ENCODE results near the gene TAF11.
"Not testable (repeated sequence)": the region's sequence is repeated elsewhere in the genome, so short reads cannot be mapped to it uniquely, and the experiment has no call there.

Gene TAF11

GRCh38 chr6:34866509-34866908 lies 21.3 kb downstream of the TAF11 start:
- DNase-seq (ENCODE audit: low read depth in 2 of 2) = no peak

- no peak for DNase-seq (ENCODE audit: low read depth in 2 of 2)
These were observed 22.7 kb downstream of the TAF11 start for GRCh38 chr6:34865107-34865506.

DNA sequence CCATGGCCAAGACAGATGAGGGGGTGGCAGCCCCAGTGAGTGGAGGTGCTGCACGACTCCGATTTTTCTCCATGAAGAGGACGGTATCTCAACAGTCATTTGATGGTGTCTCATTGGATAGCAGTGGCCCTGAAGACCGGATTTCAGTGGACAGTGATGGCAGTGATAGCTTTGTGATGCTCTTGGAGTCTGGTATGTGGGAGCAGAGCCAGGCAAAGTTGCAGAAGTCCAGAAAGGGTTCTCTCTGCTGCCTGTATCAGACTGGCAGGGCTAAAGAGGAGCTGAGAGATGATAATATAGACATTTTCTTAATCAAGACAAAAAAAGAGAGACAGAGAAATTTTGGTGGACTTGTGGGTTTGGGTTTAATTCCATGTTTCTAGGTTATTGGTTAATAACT lies 23.8 kb downstream of the TAF11 start:
- no peak for DNase-seq (ENCODE audit: low read depth in 2 of 2)

DNA sequence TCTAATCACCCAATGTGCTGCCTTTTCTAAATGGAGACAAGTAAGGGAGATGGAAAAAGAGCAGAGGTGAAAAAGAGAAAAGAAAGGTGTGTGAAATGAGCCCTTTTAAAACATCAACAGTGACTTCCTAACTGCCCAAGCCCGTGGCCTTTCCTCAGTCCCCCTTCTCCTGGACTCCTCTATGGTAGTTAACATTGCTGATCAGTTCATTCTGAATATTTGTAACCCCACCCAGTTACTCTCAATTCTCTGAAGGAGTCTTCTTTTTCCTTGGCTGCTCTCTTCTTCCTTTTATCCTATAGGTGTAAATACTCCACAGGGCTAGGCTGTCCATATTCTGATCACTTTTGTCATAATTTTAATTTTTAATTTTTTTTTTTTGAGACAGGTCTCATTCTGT lies 27.1 kb downstream of the TAF11 start:
- DNase-seq (ENCODE audit: low read depth in 2 of 2) = no peak

DNA sequence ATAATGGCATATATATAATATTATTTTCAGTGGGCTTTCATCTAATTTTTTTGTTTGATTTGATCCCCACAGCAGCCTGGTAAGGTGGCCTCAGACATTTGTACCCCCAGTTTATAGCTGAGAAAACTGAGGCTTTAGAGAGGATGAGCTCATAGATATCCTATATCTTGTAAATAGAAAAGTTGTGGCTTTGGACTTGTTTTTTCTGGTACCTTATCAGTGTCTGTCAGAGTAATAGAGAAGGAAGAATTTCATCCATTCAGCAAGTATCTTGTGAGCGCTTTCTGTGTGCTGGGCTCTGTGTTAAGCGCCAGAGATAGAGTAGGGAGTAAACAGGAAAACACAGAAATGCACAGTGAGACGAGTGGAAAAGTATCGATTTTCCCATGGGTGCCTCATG lies 27.9 kb downstream of the TAF11 start:
- DNase-seq (ENCODE audit: low read depth in 2 of 2) = no peak

- no peak for DNase-seq (ENCODE audit: low read depth in 2 of 2)
These were observed 29.2 kb downstream of the TAF11 start for GRCh38 chr6:34858681-34859080.

- no peak for DNase-seq (ENCODE audit: low read depth in 2 of 2)
These were observed 32.4 kb downstream of the TAF11 start for GRCh38 chr6:34855463-34855862.

GRCh38 chr6:34852406-34853085 lies 35.3 kb downstream of the TAF11 start:
- DNase-seq (ENCODE audit: low read depth in 2 of 2) = no peak

DNA sequence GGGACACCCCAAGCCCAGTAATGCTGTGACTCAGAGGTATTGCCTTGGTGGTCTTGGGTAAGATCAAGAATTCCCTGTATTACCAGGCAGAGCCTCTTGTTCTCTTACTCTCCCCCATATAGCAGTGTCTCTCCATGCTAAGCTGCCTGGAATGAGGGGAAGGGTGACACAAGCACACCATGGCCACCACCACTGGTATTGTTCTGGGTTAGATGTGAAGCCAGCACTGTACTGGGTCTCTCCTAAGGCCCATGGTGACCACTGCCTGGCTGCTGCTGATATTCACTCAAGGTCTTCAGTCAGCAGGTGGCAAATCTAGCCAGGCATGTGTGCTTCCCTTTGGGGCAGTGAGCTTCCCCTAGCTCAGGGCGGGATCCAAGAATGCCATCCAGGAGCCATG lies 36.5 kb downstream of the TAF11 start:
- no peak for DNase-seq (ENCODE audit: low read depth in 2 of 2)

DNA sequence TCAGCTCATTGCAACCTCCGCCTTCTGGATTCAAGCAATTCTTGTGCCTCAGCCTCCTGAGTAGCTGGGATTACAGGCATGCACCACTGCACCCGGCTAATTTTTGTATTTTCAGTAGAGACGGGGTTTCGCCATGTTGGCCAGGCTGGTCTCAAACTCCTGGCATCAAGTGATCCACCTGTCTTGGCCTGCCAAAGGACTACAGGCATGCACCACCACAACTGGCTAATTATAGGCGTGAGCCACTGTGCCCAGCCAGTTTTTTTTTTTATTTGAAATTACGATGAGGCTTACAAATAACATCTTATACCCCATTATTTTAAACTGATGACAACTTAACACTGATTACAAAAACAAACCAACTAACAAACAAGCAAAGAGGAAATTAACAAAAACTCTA lies 38.8 kb downstream of the TAF11 start:
- not testable (repeated sequence) for DNase-seq (ENCODE audit: low read depth in 2 of 2)

- no peak for DNase-seq (ENCODE audit: low read depth in 2 of 2)
These were observed 48.0 kb downstream of the TAF11 start for GRCh38 chr6:34839666-34840352.

DNA sequence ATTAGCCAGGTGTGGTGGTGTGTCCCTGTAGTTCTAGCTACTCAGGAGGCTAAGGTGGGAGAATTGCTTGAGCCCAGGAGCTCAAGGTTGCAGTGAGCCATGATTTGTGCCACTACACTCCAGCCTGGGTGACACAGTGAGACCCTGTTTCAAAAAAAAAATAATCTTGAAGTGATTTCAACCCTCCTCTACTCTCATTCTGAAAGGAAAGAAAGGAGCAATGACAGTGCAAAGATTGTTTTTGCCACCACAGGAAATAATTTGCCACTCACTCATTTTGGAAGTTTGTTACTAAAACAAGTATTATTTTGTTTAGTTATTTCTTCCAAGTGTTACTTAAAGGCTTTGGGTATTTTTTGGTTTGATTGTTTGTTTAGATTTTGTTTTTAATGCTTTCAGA lies 50.3 kb downstream of the TAF11 start:
- DNase-seq (ENCODE audit: low read depth in 2 of 2) = no peak

- no peak for DNase-seq (ENCODE audit: low read depth in 2 of 2)
These were observed 51.4 kb downstream of the TAF11 start for GRCh38 chr6:34836451-34836850.

GRCh38 chr6:34836008-34836407 lies 51.8 kb downstream of the TAF11 start:
- no peak for DNase-seq (ENCODE audit: low read depth in 2 of 2)

DNA sequence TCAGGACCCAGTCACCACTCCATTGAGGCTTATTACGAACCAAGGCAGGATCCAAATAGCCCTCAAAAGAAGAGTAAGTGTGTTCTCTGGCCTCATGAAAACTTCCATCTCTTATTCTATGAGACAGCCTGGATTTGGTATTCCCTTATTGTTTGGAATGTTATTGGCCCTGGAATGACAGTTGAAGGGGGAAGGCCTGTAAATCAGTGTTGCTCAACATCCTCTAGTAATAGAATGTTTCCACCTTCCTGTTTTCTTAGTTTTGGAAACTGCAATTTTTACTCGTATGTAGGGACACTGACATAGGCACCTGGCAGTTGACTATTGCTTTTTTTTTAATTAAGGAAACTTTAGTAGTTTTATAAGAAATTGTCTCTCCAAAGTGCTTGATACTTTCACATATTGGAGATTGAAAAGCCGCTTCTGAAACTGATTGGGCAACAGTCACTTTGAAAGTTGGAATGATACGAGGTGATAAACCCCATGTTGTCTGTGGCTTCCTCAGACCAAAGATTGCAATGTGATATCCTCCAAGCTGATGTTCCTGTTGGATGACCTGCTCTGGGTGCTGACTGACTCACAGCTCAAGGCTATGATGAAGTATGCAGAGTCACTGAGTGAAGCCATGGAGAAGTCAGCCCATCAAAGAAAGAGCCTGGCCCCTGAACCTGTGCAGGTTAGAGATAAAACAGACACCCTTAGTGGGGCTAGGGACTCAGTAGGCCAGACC lies 52.9 kb downstream of the TAF11 start:
- no peak for DNase-seq (ENCODE audit: low read depth in 2 of 2)

DNA sequence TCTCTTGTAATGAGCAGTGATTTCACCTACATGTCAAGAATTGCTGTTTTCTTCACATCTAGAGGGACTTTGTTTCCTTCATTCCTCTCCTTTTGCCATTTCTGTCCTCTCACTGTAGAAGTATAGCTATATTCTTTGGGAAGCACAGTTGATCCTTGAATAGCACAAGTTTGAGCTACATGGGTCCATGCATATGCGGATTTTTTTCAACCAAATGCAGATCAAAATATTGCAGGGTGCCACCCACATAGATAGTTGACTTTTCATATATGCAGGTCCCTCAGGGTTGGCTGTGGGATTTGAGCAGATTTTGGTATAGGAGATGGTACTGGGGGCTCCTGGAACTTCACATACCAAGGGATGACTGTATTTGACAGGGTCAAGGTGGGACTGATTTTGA lies 54.9 kb downstream of the TAF11 start:
- DNase-seq (ENCODE audit: low read depth in 2 of 2) = no peak

DNA sequence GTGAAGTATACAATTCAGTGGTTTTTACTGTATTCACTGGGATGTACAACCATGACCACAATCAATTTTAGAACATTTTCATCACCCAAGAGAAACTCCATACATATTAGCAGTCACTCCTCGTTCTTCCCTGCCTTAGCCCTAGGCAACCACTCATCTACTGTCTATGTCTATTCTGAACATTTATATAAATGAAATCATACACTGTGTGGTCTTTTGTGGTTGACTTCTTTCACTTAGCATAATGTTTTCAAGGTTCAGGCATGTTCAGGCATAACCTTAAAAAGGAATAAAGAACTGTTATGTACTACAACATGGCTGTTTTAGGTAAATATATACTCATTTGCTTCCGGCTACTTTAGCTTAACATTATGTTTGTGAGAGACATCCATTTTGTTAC lies 58.7 kb downstream of the TAF11 start:
- no peak for DNase-seq (ENCODE audit: low read depth in 2 of 2)

Measured in stimulated activated CD8-positive, alpha-beta memory T cell treated with anti-CD3 and anti-CD28 coated beads, Interleukin-15, amount 100 ng/mL, for 4 hours (primary cell).